Stimulated activated CD8-positive, alpha-beta memory T cell treated with anti-CD3 and anti-CD28 coated beads, Interleukin-4, amount 100 ng/mL, for 1 hour (primary cell): ENCODE data around the gene PPM1F.
A peak's percentile ranks its signal among the peaks of the same experiment; 100 is the strongest.

Source experiments
- DNase-seq, 2 donors: peaks; one replicate each; pipeline ENCODE4 v3.0.0-alpha.2; 2020; ENCODE audit warnings: low read depth in 2 of 2, low spot score in 1 of 2

The PPM1F gene

DNA sequence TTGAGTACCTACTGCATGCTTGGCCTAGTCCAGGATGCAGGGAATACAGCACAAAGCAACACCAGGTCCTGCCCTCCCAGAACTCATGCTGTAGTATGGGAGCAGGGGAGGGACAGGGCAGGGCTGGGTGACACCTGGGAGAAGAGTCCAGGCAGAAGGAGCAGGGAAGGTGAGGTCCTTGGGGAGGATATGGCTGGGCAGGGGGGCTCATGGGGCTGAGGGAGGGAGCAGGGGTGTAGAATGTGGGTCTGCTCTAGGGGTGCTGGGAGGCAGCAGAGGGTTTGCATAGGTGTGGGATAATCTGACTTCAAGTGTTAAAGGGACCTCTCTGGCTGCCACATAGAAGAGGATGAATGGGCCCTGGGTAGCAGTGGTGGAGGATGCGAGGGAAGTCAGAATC, 25.2 kb upstream of the PPM1F start:
- DNase-seq = no peak

DNA sequence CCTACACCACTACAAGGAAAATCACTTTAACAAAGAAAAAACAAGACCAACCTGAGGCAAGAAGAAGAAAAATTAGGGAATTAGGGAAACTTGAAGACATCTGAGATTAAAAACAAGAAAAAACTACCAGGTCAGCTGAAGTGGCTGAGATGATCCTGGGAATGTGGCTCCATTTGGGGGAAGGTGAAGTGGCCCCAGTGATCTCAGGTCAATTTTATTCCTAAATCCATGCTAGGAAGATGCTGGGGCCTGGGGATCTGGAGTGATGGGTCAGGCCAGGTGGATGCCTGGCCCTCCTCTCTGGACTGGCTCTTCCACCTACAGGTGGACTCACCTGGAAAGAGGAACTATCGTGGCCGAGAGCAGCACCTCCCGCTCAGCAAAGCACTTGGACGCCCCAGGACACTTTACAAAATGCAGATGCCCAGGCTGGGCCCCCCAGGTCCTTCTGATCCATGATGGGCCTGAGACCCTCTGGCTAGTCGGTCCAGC, 23.3 kb upstream of the PPM1F start:
- no peak for DNase-seq

DNA sequence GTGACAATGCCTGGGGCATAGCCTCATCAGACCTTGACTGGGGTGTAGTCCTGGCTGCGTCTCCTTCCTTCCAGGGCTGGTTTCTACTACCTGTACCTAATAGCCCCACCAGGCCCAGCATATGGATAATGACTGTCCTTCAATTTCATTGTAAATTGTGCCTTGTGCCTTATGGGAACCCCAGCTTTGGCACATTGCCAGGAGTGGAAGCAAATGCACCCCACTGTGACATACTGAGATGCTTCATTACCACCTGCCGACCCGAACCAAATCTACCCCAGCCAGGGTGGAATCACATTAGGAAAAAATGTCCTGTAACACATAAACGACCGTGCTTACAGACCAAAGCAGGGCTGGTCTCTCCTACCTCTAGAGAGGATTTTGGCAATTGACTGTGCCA, 22.6 kb upstream of the PPM1F start:
- no peak for DNase-seq

DNA sequence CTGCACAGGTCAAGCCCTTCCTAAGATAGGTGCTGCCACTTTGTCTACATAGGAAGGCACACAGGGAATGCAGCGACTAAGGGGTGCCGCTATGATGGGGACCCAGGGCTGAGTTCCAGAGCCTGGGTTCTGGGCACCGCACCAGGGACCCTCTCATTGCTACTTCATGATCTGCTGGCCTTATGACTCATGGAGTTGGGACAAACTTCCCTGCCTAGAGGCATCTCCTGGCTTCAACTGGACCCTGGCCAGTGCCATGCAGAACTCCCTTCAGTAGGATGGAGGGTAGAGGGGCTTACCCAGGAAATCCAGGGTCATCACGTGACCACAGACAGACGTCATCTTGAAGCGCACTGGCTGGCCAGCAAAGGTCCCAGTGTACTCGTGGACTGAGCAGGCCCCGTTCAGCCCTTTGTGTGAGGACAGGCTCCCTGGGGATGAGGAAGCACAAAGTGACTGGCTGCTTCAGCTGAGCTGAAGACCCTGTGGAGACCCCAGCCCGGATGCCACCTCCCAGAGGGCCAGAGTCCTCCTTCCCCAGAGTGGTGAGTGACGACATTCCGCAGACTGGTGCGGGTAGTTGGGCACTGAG, 21.5 kb upstream of the PPM1F start:
- DNase-seq = no peak

DNA sequence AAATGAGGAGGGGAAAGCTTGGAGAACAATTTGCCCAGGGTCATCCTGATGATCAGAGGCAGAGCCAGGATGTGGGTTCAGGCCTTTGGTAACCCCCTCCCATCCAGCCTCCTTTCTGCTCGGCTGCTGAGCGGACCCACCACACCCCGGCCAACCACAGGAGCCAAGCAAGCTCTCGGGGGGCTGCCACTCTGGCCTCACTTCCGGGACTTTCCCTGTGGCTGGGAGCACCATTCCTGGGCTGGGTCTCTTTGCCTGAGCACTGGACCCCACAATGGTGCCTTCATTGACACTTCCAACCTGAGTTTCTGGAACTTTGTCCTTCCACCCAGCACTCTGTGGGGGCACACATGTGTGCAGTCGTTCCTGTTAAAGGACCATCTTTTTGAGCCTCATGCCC, 20.2 kb upstream of the PPM1F start:
- DNase-seq = no peak

DNA sequence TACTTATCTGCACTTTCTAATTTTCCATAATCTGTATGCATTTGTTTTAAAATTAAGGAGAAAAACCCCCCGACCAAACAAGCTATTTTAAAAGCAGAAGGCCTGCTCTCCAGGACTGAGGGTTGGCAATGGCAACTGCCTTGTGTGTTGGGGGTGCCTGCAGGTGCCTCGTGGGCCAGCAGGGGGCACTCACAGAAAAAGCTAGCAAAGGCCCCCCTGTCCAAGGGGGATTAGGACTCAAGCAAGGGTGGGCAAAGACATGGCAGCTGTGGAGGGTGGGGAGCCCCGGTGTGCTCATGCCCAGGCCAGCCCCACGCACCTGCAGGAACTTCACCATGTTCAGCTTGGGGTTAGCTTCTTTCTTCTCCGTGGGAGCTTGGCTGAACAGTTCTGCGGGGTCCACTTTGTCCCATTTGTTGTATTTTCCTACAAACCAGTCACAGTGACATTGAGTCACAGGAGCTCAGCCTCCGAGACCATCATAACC, 19.7 kb upstream of the PPM1F start:
- peak in 1 of 2 donors; percentile 21 for DNase-seq

DNA sequence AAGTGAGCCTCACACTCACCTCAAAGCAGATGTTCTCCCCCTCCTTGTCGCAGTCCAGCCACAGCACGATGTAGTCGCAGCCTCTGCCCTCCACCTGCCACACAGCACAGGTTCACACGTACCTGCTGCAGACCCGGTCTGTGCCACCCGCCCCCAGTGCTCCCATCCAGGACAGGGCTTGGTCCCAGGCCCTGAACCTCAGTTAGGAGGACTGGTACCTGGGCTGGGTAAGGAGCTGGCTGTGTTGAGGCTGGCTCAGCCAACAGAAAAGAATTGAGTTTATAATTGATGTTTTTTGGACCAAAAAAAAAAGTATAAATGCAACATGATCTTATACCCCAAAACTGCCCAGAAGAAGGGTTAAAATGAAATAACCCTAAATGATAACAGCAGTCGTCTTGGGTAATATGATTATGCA, 19.2 kb upstream of the PPM1F start:
- no peak for DNase-seq

DNA sequence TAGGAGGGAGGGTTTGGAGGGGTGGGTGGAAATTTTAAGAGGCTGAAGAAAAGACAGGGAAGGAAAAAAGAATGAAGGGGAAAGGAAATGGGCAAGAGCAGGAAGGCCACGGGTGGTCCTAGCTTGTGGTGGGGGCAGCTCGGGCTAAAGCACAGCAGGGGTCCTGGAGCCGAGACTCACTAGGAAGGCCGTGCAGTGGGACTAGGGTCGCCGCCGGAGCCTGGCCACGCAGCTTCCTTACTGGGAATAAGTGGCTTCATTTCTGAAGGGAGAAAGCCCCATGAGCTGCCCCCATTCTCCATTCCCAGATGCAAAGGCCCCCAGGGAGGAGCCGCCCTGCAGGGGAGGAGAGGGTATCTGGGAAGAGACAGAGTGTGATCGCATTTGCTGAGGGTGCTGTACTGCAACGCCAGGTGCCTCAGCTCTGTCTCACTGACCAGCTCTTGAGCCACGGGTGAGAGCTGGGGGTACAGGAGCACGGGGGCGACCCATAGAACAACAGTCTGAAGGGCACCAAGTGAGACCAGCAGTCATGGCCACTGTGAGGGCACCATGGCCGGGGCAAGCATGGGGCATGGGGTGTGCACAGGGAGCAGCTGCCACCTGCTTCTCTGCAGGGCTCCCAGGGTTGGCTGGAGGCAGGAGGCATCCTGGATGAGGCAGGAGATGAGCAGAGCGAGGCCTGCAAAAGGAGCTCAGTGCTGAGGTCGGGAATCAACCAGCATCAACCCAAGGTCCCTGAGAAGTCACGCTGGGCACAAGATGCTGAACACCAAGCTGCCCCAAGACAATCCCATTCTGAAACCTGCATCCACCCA, 18.4 kb upstream of the PPM1F start:
- DNase-seq = no peak

DNA sequence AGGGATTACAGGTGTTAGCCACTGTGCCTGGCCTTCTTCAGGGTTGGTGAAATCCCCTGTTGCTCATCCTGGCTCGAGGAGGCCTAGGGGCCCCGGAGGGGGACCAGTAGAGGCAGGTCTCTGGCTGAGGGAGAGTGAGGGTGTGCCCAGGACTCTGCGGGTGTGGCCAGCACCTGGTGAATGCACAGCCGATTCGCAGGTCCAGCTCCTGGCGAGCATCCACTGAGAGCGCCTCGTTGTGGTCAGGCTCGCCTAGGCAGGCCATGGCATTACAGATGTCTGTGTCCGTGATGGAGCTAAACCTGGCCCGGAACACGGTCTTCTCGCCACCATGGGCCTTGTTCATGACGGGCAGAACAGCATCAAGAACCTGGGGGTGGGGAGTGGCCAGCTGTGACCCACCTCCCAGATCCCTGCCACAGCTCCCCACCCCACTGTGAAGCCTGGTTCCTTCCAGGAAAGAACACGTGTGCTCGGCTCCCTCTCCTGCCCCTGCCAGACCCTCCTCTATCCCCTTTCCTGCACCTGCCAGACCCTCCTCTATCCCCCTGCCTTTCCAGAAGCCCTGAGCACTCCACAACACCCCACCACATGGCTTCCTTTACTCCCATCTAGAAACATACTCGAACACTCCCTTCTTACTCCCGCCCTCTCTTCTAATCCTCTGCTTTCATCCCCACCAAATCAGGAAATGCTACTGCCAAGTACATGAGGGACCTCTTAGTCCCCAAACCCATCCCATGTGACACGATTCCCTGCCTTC, 17.6 kb upstream of the PPM1F start:
- DNase-seq = no peak

DNA sequence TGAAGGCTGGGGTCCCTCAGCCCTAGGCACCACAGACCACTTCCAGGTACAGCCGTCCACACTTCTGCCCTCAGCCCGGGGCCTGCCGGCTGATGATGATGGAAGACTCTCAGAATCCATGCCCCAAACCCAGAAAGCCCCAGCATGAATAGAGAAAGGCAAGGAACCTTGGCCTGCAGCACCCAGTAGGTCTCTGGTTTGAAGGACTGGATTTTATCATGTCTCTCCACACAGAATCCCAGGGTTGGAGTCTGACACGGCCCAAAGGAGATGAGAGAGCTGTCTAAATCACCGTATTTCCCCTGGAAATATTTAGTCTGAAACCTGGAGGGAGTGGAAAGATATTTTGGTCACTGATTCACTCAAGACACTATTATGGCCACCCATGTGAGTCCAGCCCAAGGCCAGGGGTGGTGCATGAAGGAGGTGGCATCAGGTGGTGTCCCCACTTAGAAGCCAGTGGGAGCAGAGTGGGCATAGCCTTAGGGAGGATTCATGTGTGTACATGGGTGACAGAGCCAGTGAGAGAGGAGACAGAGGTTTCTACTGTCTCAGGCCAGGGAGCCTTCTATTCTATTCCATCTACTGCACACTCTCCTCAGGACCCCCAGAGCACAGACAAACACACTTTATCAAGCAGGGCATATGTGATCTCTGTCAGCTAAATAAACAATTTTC, 15.9 kb upstream of the PPM1F start:
- DNase-seq = no peak

DNA sequence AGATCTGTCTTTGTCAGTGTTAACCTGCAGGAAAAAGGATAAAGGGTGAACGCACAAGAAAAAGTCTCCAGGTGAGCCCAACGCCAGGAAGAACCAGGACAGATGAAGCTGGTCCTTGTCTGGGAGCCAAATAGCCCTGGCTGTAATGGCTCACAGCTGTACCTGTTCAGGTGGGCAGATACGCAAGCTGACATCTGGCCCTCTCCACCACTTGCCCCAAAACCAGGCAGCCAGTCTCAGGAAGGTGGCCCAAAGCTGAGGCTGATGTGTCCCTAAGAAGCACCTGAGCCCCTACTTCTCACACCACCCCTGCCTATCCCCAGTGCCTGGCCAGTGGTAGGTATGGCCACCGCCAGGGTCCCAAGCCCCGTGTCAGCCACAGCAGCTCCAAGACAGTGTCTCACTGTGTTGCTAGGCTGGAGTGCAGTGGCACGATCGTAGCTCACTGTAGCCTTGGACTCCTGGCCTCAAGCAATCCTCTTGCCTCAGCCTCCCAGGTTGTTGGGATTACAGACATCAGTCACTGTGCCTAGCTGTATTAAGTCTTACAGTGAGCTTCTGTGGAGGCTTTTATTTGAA, 15.1 kb upstream of the PPM1F start:
- no peak for DNase-seq

DNA sequence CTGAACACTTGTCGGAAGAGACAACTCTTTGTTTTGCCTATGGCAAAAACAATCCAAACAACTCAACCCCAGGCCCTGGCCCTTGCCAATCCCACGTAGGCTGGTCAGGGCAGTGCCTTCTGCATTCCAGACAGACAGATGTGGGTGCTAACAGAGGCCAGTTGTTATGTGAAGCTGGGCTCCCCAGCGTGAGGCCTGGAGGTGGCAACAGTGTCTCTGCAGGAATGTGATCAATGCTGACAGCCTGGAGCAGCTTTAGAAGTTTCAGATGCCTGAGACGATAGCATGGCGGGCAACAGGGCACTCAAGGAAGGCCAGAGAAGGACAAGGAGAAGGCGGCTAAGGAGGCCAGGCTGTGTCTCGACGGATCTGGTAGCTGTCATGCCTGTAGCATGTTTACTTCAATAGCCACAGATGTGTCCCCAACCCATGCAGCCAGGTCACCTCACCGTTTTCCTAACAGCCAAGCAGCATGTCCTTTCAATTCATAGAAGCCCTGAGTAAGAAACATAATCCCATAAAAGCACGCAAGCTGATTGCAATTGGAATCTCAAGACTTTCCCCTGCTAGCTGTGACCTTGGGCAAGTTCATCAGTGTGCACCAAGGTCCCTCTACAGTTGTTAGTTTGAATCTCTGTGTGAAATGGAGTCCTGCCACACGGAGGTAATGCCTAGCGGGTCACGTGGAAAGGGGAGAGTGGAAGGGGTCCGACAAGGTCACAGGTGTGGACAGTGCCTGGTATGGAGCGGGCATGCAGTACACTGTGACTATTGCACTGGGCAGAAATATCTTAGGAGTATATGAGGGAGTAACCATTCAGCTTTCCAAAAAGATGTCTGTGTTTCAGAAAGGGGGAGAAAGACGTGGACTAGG, 14.2 kb upstream of the PPM1F start:
- no peak for DNase-seq

DNA sequence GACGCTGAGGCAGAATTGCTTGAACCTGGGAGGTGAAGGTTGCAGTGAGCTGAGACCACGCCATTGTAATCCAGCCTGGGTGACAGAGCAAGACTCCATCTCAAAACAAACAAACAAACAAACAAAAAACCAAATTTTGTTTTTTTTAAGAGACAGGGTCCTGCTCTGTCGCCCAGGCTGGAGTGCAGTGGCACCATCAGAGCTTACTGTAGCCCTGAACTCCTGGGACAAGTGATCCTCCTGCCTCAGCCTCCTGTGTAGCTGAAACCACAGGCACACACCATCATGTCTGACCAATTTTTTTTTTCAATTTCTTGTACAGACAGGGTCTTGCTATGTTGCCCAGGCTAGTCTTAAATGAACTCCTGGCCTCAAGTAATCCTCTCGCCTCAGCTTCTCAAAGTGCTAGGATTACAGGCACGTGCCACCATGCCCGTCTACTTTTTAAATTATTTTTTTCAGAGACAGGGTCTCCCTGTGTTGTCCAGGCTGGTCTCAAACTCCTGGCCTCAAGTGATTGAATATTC, 13.2 kb upstream of the PPM1F start:
- no peak for DNase-seq

DNA sequence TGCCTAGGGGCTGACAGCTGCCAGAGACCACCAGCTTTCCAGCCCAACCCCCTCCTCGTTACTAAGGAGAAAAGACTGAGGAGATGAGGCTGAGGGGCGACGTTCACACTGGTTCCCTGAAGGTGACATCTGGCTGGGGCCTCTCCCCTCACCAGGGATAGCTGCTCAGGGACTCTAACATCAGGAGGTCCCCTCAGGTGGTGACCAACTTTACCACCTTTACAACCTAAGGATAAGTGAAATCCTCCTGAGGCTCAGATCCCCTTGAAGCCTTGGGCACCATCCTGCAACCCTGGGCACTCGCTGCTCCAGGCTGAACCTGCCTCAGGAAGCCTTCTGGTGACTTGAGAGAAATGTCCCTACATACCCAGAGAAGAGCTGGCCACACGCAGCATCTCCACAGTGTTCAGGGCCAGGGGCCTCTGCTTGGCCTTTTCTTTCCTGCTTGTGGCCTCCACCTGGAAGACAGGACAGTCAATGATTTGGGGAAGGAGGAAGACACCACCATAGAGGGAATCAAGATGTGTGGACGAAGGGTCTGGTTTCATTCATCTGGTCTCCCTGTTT, 12.4 kb upstream of the PPM1F start:
- DNase-seq = no peak

DNA sequence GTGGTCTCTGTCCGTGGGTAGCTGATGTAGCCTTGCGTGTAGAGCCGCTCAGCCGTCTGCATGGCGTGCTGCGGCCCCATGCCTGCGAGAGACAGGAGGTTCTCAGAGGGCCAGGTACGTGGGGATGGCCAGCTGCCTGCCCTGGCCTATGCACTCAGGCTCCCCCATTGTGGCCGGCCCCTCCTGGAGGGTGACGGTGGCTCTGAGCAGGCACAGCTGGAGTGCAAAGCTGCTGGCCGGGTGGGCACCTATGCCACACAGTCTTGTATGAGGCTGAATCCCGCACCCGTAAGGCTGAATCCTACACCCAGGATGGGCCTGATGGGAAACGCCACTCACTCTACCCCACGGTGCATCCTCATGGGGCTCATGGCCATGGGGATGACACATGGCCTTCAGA, 11.6 kb upstream of the PPM1F start:
- DNase-seq = no peak

DNA sequence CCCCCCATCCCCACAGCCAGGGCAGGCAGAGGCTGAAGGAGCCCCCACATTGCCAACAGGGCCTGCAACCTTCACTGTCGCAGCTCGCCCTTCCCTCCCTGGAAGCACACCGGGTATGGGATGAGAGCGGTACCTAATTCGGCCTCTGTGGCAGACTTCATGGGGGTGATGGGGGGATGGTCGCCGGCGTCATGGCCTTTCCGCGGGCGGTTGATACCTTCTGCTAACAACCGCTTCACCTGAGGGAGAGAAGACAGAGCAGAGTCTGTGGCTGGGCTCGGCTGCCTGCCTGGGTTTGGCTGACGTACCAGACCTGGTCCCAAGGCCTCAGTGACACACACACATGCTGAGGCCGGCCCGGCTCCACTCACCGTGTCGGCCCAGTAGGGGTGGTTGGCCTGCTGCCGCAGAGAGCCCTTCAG, 11.2 kb upstream of the PPM1F start:
- no peak for DNase-seq

DNA sequence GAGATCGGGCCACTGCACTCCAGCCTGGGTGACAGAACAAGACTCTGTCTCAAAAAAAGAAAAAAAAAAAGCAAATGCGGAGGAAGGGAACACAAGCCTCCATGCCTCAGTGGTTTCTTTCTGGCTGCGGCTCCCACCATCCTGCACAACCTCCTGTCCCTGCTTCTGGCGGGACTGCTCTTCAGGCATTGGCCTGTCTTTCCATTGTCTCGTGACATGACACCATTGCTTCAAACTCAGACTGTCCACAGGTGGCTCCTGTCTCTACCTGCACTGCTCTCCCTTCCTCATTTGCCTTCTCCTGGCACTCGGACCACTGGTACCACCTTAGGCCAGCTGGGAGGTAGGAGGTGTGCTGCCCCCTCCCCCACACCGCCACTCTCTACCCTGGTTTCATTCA, 10.6 kb upstream of the PPM1F start:
- DNase-seq = no peak

DNA sequence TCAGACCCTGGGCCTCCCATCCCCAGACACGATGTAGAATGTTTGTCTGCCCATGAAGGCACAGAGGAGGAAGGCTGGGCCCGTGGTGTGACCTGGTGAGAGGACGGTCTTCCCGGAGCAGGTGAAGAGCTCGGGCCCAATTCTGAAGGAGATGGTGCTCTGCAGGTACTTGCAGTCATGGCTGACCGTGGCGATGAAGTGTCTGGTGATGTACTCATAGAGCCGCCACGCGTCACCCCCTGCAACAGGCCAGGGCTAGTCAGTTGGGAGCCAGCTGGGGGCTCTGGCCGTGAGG, 10.0 kb upstream of the PPM1F start:
- no peak for DNase-seq

DNA sequence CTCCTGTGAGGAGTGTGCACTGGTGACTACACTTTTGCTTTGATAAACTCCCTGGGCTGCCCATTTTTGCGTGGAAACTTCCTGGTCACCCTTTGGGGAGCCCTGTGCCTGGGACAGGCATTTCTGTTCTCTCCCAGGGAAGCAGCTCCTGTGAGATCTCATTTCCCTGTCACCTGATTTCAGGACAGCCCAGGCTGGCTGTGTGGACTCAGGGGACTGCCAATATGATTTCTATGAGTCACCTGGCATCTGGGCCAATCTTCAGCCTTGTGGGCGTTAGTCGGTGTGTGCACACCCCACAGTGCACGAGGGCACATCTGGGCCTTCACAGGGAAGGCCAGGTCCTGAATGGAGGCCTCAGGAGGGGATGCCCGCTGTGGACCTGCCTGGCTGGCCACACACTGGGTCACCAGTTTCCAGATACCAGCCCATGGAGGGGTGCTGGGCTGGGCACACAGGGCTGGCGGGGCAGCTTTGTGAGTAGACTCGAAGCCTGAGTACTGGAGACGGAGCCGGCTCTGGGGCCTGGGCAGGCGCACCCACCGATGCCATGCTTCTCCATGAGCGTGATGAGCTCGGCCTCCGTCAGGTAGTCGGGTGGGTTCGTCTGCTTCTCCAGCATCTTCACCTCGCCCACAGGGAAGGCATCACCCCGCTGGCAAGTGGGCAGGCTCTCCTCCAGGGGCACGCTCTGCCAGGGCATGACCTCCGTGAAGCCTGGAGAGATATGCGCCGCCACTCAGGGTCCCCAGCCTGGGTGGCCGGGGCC, 9.4 kb upstream of the PPM1F start:
- no peak for DNase-seq
